ENCODE measurements around the gene TEAD4.

The TEAD4 gene

GRCh38 chr12:2930865-2931264, 28.3 kb upstream of the TEAD4 start:
- no peak for TF ChIP-seq CTCF (conservative IDR thresholded peaks at IDR 0.05; ENCODE audit: low read depth, low read length)
- no peak for DNase-seq (ENCODE audit: low read depth)
- no peak overlapping the region for H3K4me3 ChIP-seq (ENCODE audit: low read depth, low read length)

- H3K4me3 ChIP-seq (ENCODE audit: low read depth, low read length): no peak overlapping the region
- TF ChIP-seq CTCF (conservative IDR thresholded peaks at IDR 0.05; ENCODE audit: low read depth, low read length): no peak
- DNase-seq (ENCODE audit: low read depth): no peak
These were observed 25.6 kb upstream of the TEAD4 start for GRCh38 chr12:2933586-2933985.

- DNase-seq (ENCODE audit: low read depth): no peak
- TF ChIP-seq CTCF (conservative IDR thresholded peaks at IDR 0.05; ENCODE audit: low read depth, low read length): no peak
- H3K4me3 ChIP-seq (ENCODE audit: low read depth, low read length): no peak overlapping the region
These were observed 24.8 kb upstream of the TEAD4 start for GRCh38 chr12:2934371-2934770.

- no peak for DNase-seq (ENCODE audit: low read depth)
- TF ChIP-seq CTCF (conservative IDR thresholded peaks at IDR 0.05; ENCODE audit: low read depth, low read length): no peak
- no peak overlapping the region for H3K4me3 ChIP-seq (ENCODE audit: low read depth, low read length)
These were observed 22.9 kb upstream of the TEAD4 start for GRCh38 chr12:2936301-2936700.

GRCh38 chr12:2937500-2937899, 21.7 kb upstream of the TEAD4 start:
- no peak overlapping the region for H3K4me3 ChIP-seq (ENCODE audit: low read depth, low read length)
- TF ChIP-seq CTCF (conservative IDR thresholded peaks at IDR 0.05; ENCODE audit: low read depth, low read length): no peak
- no peak for DNase-seq (ENCODE audit: low read depth)

GRCh38 chr12:2939191-2939590, 20.0 kb upstream of the TEAD4 start:
- TF ChIP-seq CTCF (conservative IDR thresholded peaks at IDR 0.05; ENCODE audit: low read depth, low read length): no peak
- H3K4me3 ChIP-seq (ENCODE audit: low read depth, low read length): no peak overlapping the region
- no peak for DNase-seq (ENCODE audit: low read depth)

- no peak for TF ChIP-seq CTCF (conservative IDR thresholded peaks at IDR 0.05; ENCODE audit: low read depth, low read length)
- no peak for DNase-seq (ENCODE audit: low read depth)
- no peak overlapping the region for H3K4me3 ChIP-seq (ENCODE audit: low read depth, low read length)
These were observed 18.6 kb upstream of the TEAD4 start for GRCh38 chr12:2940564-2940963.

Measured in choroid plexus epithelial cell (primary cell).